ENCODE data around the gene AP1AR.
"Not testable (repeated sequence)": the region's sequence is repeated elsewhere in the genome, so short reads cannot be mapped to it uniquely, and the experiment has no call there.

The AP1AR gene

DNA sequence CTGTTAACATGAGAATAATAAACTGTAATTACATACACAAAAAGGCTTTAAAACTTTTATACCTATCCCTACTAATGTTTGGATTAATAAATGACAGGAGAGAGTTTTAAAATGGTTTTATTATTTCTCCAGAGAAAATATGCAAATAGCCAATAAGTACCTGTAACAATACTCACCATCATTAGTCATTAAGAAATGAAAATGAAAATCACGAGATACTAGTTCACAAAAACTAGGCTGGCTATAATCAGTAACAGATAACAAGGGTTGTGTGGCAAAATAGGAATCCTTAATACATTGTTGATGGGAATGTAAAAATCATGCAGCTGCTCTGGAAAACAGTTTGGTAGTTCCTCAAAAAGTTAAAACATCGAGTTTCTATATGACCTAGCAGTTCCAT lies 25.2 kb upstream of the AP1AR start:
- TF ChIP-seq JUND (IDR thresholded peaks at IDR 0.05; ENCODE audit: low read depth), result no peak
- in situ Hi-C loops (cut with HindIII; ENCODE audit: low pct_unique_long_range_greater_than_20kb, low sequenced_read_pairs), result no loop called here
- no peak for DNase-seq (ENCODE audit: low read depth in 1 of 2, low spot score in 1 of 2)

DNA sequence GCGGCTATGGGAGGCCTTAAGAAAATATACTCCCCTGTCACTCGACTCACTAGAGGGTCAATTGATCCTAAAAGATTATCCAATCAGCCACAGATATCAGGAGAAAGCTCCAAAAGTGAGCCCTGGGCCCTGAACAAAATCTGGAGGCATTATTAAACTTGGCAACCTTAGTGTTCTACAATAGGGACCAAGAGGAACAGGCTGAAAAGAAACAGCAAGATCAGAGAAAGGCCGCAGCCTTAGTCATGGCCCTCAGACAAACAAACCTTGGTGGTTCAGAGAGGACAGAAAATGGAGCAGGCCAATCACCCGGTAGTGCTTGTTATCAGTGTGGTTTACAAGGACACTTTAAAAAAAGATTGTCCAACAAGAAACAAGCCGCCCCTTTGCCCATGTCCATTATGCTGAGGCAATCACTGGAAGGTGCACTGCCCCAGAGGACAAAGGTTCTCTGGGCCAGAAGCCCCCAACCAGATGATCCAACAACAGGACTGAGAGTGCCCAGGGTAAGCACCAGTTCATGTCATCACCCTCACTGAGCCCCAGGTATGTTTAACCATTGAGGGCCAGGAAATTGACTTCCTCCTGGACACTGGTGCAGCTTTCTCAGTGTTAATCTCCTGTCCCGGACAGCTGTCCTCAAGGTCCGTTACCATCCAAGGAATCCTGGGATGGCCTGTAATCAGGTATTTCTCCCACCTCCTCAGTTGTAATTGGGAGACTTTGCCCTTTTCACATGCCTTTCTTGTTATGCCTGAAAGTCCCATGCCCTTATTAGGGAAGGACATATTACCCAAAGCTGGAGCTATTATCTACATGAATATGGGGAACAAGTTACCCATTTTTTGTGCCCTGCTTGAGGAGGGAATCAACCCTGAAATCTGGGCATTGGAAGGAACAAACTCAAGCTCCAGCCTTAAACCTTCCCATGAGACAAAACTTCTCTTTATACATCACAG lies 23.2 kb upstream of the AP1AR start:
- DNase-seq (ENCODE audit: low read depth in 1 of 2, low spot score in 1 of 2); in situ Hi-C loops (cut with HindIII; ENCODE audit: low pct_unique_long_range_greater_than_20kb, low sequenced_read_pairs): not testable (repeated sequence)

DNA sequence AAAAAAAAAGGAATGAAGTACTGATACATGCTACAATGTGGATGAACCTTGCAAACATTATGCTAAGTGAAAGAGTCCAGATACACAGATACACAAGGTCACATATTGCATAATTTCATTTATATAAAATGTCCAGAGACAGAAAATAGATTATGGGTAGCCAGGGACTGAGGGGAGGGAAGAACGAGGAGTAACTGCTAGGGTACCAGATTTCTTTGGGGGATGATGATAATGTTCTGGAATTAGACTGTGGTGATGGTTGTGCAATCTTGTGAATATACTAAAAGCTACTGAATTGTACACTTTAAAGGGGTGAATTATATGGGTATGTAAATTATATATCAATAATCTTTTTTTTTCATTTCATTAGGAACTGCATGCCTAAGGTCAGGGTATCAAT lies 20.8 kb upstream of the AP1AR start:
- no peak for DNase-seq (ENCODE audit: low read depth in 1 of 2, low spot score in 1 of 2)
- in situ Hi-C loops (cut with HindIII; ENCODE audit: low pct_unique_long_range_greater_than_20kb, low sequenced_read_pairs), result no loop called here
- TF ChIP-seq JUND (IDR thresholded peaks at IDR 0.05; ENCODE audit: low read depth), result no peak

DNA sequence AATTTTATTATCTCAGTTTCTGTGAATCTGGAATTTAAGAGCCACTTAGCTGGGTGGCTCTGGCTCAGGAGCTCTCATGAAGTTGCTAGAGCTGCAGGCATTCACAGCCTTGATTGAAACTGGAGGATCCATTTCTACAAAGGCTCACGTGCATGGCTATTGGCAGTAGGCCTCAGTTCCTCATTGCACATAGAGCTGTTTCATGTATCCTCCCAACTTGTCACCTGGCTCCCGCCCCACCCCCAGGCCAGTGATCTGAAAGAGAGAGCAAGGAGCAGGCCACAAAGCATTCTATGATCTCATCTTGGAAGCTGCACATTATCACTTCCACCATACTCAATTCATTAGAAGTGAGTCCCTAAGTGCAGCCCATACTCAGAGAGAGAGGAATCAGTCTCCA lies 18.5 kb upstream of the AP1AR start:
- in situ Hi-C loops (cut with HindIII; ENCODE audit: low pct_unique_long_range_greater_than_20kb, low sequenced_read_pairs), result no loop called here
- TF ChIP-seq JUND (IDR thresholded peaks at IDR 0.05; ENCODE audit: low read depth), result no peak
- no peak for DNase-seq (ENCODE audit: low read depth in 1 of 2, low spot score in 1 of 2)

DNA sequence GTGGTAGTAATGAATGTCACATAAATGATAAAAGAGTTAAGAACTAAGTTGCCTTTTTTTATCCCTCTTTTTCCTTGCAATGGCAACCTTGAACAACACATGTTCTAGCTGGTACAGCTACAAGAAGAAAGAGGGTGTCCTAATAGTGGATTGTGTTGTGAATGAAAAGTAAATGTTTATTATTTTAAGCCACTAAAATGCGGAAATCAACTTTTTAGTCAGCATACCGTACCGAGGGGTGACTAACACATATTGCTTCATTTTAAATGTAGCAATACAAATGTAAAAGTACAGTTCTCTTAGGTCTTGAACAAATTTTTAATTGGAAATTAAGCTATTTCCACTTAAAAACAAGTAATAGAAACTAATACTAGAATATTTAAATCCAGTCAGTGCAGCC lies 17.7 kb upstream of the AP1AR start:
- no peak for DNase-seq (ENCODE audit: low read depth in 1 of 2, low spot score in 1 of 2)
- no peak for TF ChIP-seq JUND (IDR thresholded peaks at IDR 0.05; ENCODE audit: low read depth)
- in situ Hi-C loops (cut with HindIII; ENCODE audit: low pct_unique_long_range_greater_than_20kb, low sequenced_read_pairs), result no loop called here

DNA sequence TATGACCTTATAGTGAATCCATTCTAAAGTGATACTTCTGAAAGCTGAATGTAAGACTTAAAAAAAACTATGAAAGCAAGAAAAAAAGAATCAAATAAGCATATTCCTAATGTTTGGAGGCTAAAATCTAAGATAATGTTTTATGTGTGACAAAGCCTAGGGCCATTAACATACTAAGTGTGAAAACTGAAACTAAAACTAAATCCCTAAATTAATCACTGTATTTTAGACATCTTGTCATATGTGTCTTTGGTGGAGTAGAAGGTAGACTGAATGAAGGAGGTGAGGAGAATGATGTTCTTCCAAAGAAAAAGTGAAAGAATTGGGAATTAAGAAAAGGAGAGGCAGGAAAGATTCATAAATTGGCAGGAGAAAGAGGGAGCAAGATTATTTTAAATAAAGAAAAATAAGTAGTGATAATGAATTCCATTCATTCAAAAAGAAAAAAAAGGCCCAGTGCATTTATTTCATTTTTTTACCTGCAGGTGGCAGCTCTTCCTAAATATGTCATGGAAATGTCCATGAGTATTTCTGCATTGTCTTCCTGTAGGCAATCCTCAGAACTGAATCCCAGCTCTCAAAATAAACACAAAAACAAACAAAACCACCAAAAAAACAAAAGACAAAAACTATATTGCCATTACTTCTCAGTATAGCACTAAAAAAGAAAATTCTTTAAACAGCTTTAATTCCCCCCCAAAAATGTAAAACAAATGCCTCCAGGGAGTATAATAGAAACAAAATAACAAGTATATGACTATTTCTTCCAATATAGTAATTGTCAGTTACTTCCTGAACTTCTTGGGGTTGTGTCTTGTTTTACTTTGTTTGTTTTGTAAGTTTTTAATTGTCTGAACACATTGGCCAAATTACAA lies 17.0 kb upstream of the AP1AR start:
- in situ Hi-C loops (cut with HindIII; ENCODE audit: low pct_unique_long_range_greater_than_20kb, low sequenced_read_pairs), result no loop called here
- no peak for TF ChIP-seq JUND (IDR thresholded peaks at IDR 0.05; ENCODE audit: low read depth)
- DNase-seq (ENCODE audit: low read depth in 1 of 2, low spot score in 1 of 2), result peak; percentile 34 to 59

DNA sequence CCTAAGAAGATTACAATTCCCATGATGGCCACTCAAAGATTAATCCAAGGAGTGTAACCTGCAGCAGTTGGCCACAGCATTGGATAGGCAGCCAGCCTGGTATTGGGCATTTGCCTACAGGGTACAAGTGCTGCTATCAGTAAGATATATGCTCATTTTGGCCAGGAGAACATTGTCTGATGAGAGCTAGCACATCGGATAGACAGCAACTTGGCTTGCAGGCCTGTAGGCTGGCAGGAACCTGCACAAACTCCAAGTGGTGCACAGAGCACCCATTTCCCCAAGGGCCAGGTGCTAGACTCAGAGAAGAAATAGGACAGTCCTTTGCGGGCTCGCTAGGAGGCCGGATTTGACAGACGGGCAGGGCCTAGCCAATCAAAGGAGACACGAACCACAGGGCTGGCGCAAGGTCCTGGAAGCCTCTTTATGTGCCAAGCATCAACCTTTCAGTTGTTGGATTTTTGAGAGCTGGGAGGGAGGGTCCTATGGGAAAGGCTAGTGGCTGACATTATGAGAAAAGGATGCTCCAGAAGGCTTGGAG lies 11.7 kb upstream of the AP1AR start:
- no peak for TF ChIP-seq JUND (IDR thresholded peaks at IDR 0.05; ENCODE audit: low read depth)
- DNase-seq (ENCODE audit: low read depth in 1 of 2, low spot score in 1 of 2), result no peak
- in situ Hi-C loops (cut with HindIII; ENCODE audit: low pct_unique_long_range_greater_than_20kb, low sequenced_read_pairs), result no loop called here

DNA sequence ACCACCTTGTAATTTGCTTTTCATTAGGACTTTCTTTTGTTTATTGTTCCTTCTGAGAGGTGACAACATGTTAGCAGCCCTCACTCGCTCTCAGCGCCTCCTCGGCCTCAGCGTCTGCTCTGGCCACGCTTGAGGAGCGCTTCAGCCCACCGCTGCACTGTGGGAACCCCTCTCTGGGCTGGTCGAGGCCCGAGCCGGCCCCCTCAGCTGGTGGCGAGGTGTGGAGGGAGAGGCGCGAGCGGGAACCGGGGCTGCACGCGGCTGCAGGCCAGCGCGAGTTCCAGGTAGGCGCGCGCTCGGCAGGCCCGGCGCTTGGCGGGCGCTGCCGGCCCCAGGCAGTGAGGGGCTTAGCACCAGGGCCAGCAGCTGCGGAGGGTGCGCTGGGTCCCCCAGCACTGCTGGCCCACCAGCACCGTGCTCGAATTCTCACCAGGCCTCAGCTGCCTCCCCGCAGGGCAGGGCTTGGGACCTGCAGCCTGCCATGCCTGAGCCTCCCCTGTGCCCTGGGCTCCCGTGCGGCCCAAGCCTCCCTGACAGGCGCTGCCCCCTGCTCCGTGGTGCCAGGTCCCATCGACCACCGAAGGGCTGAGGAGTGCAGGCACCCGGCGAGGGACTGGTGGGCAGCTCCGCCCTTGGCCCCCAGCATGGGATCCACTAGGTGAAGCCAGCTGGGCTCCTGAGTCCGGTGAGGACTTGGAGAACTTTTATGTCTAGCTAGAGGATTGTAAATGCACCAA lies 9.2 kb upstream of the AP1AR start:
- in situ Hi-C loops (cut with HindIII; ENCODE audit: low pct_unique_long_range_greater_than_20kb, low sequenced_read_pairs), result no loop called here
- no peak for DNase-seq (ENCODE audit: low read depth in 1 of 2, low spot score in 1 of 2)
- no peak for TF ChIP-seq JUND (IDR thresholded peaks at IDR 0.05; ENCODE audit: low read depth)

DNA sequence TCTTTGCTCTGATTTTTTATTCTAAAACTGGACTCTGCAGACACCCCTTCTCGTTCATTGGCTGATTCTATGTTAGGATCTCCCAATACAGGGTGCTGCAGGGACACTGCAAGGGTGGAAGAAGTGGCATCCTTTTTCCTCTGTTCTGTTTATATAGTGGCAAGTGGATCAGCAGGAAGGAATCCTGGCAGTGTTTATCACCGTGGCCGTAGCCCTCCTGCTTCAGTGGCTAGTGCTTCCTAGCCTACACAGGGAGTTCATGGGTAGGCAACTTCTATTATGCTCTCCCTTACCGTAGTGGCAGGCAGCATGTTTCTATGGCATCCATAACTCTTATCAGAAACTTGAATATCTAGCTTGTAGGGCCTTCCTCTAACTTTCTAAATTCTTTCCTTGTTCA lies 6.4 kb upstream of the AP1AR start:
- DNase-seq (ENCODE audit: low read depth in 1 of 2, low spot score in 1 of 2), result no peak
- in situ Hi-C loops (cut with HindIII; ENCODE audit: low pct_unique_long_range_greater_than_20kb, low sequenced_read_pairs), result no loop called here
- no peak for TF ChIP-seq JUND (IDR thresholded peaks at IDR 0.05; ENCODE audit: low read depth)

DNA sequence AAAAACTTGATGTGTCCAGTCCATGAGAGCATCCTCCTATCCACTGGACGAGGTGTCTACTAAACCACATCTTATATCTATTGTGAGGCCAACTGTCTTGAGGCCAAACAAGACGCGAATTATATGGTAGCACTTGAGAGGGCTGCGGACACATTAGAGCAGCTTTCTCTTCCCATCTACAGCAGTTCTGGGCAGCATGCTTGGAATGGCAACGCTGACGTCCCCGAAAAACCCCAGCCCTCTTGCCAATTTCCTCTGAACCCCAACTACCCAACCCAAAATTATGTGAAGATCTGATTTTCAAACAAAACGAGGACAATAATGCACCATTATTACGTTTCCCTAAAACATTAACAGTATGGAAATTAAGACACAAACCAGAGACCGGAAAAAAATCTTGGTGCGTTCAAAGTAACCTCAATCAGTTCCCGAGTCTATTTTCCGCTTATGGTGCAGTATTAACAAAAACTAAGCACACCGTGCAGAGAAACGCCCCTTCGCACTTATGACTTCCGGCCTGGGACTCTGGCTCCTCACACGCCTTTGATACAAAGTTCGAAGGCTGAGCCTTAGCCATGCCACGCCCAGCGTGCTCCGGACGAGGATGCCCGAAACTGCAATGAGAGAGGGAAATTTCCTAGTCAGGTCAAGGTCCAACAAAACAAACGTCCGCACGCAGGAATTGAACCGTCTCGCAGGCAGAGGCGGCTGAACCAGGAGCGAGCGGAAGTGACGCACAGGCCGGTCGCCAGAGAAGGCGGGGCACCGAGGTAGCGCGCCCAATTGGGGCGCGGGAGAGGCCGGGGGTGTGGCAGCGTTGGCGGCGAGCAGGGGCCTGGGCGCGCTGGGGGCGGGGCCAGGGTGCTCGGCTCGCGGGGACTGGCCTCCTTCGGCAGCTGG lies 458 bp upstream of the AP1AR start:
- in situ Hi-C loops (cut with HindIII; ENCODE audit: low pct_unique_long_range_greater_than_20kb, low sequenced_read_pairs), result no loop called here
- no peak for TF ChIP-seq JUND (IDR thresholded peaks at IDR 0.05; ENCODE audit: low read depth)
- DNase-seq (ENCODE audit: low read depth in 1 of 2, low spot score in 1 of 2), result peak; percentile 83 to 96

DNA sequence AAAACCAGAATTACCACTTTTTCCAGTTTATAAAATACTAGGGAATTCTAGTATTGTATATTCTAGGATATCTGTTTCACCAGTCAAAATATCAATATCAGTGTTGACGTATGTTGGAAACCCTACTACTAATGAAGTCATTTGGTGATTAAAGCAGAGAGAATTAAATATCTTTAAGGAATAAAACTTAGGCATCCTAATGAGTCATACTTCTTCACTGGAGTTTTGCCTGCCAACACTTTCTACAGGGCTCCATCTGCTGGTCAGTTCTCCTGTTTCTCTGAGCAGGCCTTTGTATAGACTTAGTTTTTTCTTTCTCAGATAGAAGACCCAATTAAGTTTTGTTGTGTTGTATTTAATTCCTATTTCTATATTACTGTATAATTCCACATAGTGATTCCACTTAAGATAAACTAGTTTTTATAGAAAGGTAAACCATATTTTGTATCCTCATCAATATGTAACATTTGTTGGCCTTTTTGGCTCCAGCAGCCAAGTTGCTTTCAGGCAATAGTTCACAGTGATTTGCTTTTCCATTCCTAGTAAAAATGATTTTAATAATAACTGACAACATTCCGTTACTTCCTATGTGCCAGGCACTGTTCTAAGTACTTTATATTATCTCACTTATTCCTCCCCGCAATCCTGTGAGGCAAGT lies 3.5 kb downstream of the AP1AR start:
- in situ Hi-C loops (cut with HindIII; ENCODE audit: low pct_unique_long_range_greater_than_20kb, low sequenced_read_pairs), result no loop called here
- no peak for TF ChIP-seq JUND (IDR thresholded peaks at IDR 0.05; ENCODE audit: low read depth)

More for the DNA sequence above, 3.5 kb downstream of the AP1AR start:
- DNase-seq (ENCODE audit: low read depth in 1 of 2, low spot score in 1 of 2), result peak; percentile 30 to 77

Measured in T47D (cell line).